NCI-H1694 treated with DMSO at 0.1 percent for 48 hours (cell line): ENCODE measurements around the gene ZMYND8.
"Not testable (repeated sequence)": the region's sequence is repeated elsewhere in the genome, so short reads cannot be mapped to it uniquely, and the experiment has no call there.

Experiments used
- DNase-seq: peaks from one replicate; lab custom pipeline; 2025; lab: John Stamatoyannopoulos, UW

The ZMYND8 gene

GRCh38 chr20:47224300-47224791 is 132.2 kb downstream of the ZMYND8 start:
- DNase-seq, result no peak

DNA sequence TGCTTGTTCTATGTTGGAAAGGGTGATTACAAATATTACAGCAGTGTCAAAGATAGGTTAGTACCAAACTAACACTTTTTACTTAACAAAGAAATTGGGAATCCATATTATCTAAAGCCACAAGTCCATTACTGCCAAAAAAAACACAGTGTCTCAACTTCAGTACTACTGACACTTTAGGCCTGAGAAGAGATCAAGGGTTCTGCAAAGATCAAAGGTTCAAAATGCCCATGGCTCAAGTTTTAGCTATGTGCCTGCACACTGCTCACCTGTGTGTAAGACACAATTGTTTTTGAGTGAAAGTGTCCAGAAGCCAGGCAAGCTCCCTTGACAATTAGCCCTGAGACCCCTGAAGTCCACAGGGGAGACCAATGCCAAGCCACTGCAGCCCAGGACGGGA is 132.6 kb downstream of the ZMYND8 start:
- DNase-seq, result no peak

DNA sequence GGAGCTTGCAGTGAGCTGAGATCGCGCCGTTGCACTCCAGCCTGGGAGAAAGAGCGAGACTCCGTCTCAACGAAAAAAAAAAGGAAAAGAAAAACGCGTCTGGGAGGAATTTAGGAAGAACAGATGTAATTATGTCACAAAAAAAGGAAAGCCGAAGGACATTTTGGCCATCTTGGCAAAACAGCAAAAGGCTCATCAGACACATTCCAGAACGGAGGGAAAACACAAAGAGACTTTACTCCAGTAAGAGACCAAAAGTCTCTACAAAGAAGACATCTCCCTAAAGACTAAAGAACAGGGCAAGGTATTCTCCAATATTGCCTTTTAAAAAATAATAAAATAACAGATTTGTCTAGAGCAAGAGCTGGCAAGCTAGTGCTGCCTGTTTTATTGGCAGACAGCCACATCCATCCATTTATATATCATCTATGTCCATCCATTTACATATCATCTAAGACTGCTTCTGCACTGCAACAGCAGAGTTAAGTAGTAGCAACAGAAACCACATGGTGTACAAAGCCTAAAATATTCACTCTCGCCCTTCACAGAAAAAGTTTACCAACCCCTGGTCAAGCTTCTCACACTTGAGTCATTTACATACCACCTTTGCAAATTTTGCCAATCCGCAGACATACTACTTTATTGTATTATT is 133.9 kb downstream of the ZMYND8 start:
- no peak for DNase-seq

- DNase-seq, result no peak
Observed at GRCh38 chr20:47221036-47221625, 135.4 kb downstream of the ZMYND8 start.

- peak; percentile 6 for DNase-seq
Observed at GRCh38 chr20:47220161-47220582, 136.3 kb downstream of the ZMYND8 start.

GRCh38 chr20:47217482-47218446 is 138.7 kb downstream of the ZMYND8 start:
- DNase-seq, result no peak

GRCh38 chr20:47216819-47217410 is 139.6 kb downstream of the ZMYND8 start:
- DNase-seq, result no peak

- no peak for DNase-seq
Observed at GRCh38 chr20:47215653-47216397, 140.7 kb downstream of the ZMYND8 start.

GRCh38 chr20:47213966-47214365 is 142.5 kb downstream of the ZMYND8 start:
- DNase-seq, result no peak

GRCh38 chr20:47212606-47213207 is 143.8 kb downstream of the ZMYND8 start:
- DNase-seq, result no peak

GRCh38 chr20:47211036-47211435 is 145.5 kb downstream of the ZMYND8 start:
- no peak for DNase-seq

- DNase-seq, result no peak
Observed at GRCh38 chr20:47210470-47210869, 146.0 kb downstream of the ZMYND8 start.

DNA sequence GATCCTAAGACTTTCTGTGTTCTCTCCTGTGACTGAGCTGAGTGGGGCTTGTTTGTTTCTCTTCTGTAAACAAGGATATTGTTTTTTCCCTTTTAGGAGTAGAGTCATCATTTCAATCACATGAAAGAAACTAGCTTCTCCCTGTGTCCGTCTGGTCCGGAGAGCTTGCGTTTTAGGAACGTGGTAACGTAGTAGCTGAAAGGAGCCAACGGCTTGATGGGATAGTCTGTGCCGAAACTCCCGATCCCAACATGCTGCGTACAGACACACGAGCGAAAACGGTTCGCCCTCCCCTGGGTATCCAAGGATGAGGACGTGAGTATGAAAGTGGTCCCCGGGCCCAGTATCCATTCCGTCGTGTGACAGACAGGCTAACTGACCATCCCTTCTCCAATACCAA is 146.5 kb downstream of the ZMYND8 start:
- no peak for DNase-seq

- DNase-seq, result no peak
Observed at GRCh38 chr20:47208534-47209174, 147.8 kb downstream of the ZMYND8 start.

DNA sequence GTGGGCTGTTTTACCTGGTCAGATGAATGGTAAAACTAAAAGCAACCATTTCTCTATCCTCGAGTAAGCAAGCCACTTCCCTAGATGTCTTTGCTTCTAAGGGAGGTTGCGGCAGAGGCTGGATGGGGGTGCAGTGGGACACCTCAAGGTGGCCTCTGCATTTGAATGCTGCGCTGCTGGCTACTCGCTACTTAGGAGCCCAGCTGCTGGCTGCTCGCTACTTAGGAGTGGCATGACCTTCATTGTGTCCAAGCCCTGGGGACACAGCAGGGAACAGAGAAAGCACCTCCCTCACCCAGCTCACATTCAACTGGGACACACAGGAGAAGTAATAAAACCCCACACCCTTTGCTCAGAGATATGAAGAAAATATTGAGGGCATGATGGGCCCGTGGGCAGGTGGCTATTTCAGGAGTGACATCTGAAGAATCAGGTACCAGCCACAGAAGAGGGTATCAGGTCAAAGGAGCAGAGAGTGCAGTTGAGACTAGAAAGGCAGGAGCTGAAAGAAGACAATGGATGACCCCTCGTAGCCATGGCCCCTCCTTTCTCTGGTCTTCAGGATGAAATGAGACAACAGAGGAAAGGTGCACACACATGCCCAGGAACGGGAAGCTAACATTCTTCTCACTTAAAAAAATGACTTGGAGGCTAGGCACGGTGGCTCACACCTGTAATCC is 149.4 kb downstream of the ZMYND8 start:
- no peak for DNase-seq

GRCh38 chr20:47206552-47206951 is 149.9 kb downstream of the ZMYND8 start:
- DNase-seq, result not testable (repeated sequence)

- no peak for DNase-seq
Observed at GRCh38 chr20:47205577-47206123, 150.8 kb downstream of the ZMYND8 start.

DNA sequence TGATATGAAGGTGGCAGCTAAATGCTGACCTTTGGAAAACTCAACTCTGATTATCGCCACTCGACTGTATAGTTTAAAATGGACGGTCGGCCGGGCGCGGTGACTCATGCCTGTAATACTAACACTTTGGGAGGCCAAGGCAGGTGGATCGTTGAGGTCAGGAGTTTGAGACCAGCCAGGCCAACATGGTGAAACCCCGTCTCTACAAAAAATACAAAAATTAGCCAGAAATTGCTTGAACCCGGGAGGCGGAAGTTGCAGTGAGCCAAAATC is 151.7 kb downstream of the ZMYND8 start:
- not testable (repeated sequence) for DNase-seq

DNA sequence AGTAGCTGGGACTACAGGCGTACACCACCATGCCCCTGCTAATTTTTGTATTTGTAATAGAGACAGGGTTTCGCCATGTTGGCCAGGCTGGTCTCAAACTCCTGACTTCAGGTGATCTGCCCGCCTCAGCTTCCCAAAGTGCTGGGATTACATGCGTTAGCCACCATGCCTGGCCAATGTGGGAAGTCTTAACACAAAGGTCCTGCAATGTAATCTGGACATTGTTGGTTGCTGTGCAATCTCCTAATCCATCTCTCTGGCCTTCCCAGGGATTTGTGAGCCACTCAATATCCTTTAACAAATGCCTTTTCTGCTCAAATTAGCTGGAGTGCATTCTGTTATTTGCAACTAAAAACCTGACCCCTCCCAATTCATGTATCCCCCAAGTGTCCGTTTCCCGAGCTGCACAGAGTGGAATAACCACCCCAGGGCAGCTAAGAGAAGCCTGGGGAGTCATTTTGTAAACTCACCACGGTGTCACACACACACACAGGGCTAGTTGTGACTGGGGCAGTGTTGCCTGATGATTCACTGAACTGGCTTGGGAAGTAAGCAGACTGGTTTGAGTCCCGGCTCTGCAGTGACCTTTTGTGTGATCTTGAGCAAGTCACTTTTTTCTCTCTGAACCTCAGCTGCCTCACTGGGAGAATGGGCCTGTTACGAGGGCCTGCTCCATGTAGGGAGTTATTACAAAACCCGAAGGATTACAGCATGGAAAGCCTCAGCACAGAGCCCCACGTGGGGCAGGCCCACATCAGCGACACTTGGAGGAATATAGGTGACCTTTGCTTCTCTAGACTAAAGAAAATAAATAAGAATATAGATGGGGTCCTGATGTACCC is 152.3 kb downstream of the ZMYND8 start:
- DNase-seq, result no peak
